Measurements from ENCODE around the gene HOXB2. TPM values are rescaled to one million over a fixed set of nuclear protein-coding genes. Genes with fewer than 3 reads are reported as not detected.
A peak's percentile ranks its signal among the peaks of the same experiment; 100 is the strongest.

The HOXB2 gene
- total and polyA plus RNA-seq, 9 of the 15 experiments (the other 6 are each of a cell fraction or from before 2014, with no cell fraction given): 2.1 to 97.7 (median 21.2) TPM

- TF ChIP-seq CREB1 (IDR thresholded peaks at IDR 0.05) (no peak), CREB1 (CRISPR knock-in tag; IDR thresholded peaks at IDR 0.05) (no peak), SETDB1 (IDR thresholded peaks at IDR 0.05; ENCODE audit: low read length) (no peak), PHB (CRISPR knock-in tag; IDR thresholded peaks at IDR 0.05) (no peak), PHF20 (IDR thresholded peaks at IDR 0.05; ENCODE audit: partially characterized antibody) (no peak), ZBTB9 (CRISPR knock-in tag; IDR thresholded peaks at IDR 0.05) (no peak), ZNF740 (CRISPR knock-in tag; IDR thresholded peaks at IDR 0.05) (peak; percentile 83), ZNF740 (tag; IDR thresholded peaks at IDR 0.05) (peak in 1 of 2 experiments; percentile 80; a peak in 2 of 4 replicates), TAF1 (IDR thresholded peaks at IDR 0.05; ENCODE audit: control insufficient read depth, extremely low read depth, insufficient read depth, low read length, severe bottlenecking) (peak; percentile 33), NONO (IDR thresholded peaks at IDR 0.05; ENCODE audit: low read depth in 2 of 2, low read length in 1 of 2) (no peak), ZKSCAN8 (CRISPR knock-in tag; IDR thresholded peaks at IDR 0.05) (no peak), RFX1 (IDR thresholded peaks at IDR 0.05) (no peak), RUNX1 (IDR thresholded peaks at IDR 0.05; ENCODE audit: low read depth) (no peak), CBX3 (IDR thresholded peaks at IDR 0.05; ENCODE audit: borderline replicate concordance in 1 of 2, low read length in 2 of 2) (no peak), PTTG1 (tag; IDR thresholded peaks at IDR 0.05; ENCODE audit: low read depth) (no peak), RFX5 (IDR thresholded peaks at IDR 0.05; ENCODE audit: low read depth, low read length) (no peak), KLF10 (CRISPR knock-in tag; IDR thresholded peaks at IDR 0.05) (no peak), ASH1L (IDR thresholded peaks at IDR 0.05; ENCODE audit: borderline replicate concordance, low read depth, partially characterized antibody) (no peak), POLR3A (IDR thresholded peaks at IDR 0.05; ENCODE audit: borderline replicate concordance, extremely low read depth, insufficient read depth, insufficient read length) (no peak), MLLT1 (IDR thresholded peaks at IDR 0.05) (peak in 1 of 2 experiments; percentile 46; a peak in 1 of 4 replicates), MBD2 (IDR thresholded peaks at IDR 0.05; ENCODE audit: borderline replicate concordance, low read depth) (no peak)
- TF ChIP-seq, protein P1, sequence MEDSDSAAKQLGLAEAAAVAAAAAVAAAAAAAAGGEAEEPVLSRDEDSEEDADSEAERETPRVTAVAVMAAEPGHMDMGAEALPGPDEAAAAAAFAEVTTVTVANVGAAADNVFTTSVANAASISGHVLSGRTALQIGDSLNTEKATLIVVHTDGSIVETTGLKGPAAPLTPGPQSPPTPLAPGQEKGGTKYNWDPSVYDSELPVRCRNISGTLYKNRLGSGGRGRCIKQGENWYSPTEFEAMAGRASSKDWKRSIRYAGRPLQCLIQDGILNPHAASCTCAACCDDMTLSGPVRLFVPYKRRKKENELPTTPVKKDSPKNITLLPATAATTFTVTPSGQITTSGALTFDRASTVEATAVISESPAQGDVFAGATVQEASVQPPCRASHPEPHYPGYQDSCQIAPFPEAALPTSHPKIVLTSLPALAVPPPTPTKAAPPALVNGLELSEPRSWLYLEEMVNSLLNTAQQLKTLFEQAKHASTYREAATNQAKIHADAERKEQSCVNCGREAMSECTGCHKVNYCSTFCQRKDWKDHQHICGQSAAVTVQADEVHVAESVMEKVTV (CRISPR knock-in tag; IDR thresholded peaks at IDR 0.05): no peak
- TF ChIP-seq, protein P2, sequence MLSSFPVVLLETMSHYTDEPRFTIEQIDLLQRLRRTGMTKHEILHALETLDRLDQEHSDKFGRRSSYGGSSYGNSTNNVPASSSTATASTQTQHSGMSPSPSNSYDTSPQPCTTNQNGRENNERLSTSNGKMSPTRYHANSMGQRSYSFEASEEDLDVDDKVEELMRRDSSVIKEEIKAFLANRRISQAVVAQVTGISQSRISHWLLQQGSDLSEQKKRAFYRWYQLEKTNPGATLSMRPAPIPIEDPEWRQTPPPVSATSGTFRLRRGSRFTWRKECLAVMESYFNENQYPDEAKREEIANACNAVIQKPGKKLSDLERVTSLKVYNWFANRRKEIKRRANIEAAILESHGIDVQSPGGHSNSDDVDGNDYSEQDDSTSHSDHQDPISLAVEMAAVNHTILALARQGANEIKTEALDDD (IDR thresholded peaks at IDR 0.05): no peak
Observed at GRCh38 chr17:48577330-48577945, 32.5 kb upstream of the HOXB2 start (continued).
